Measurements from ENCODE around the gene TRIM63.

The TRIM63 gene

DNA sequence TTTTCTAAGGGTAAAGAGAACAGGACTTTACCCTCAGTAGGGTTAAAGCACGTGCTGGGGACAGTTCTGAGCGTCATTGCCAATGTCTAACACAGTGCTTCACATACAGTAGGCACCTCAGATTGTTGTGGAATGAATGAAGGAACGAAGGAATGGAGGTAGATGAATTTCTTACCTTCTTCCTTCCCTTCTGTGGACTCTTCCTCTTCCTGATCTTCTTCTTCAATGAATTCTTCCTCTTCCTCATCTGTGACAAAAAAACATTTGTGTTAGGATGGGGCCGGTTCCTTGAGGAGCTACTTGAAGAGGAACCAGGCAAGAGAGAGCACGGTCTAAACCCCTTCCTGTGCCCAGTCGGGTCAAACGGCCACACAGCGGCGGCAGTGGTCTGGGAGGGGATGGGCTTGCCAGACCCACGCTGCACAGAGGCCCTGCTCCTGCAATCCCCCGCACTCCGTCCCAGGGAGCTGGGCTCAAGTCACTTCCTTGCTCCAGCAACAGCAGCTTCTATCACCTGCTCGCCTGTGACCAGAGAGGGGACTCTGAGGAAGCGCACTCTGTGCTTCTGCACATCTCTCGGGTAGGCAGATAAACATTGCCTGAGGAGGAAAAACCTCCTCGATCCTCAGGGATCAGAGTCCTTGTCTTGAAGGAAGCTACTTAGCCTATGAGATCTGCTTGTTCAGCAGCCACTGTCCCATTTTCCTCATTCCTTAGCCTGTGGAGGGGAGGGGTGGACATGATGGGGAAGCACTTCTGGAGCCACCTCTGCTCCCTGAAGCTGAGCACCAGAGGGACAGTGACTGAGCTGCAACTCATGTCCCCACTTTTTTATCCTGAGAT lies 13.5 kb downstream of the TRIM63 start:
- no peak for DNase-seq

DNA sequence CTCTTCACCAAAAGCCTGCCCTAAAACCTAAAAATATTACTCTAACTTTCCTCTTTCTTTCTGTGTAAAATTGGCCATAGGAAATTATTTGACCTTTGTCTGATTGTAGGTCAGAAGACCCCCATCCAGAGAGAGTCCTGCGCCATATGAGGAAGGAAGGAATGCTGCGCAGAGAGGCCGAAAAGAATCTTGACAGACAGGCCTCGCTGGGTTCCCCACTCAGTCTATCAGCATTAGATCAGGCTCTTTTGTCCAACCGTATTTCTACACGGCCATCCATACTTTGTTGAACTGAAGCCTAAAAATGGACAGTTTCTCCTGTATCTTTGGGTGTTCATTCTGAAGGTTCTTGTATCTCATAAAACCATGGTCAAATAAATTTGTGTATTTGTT lies 17.2 kb downstream of the TRIM63 start:
- DNase-seq, result no peak

DNA sequence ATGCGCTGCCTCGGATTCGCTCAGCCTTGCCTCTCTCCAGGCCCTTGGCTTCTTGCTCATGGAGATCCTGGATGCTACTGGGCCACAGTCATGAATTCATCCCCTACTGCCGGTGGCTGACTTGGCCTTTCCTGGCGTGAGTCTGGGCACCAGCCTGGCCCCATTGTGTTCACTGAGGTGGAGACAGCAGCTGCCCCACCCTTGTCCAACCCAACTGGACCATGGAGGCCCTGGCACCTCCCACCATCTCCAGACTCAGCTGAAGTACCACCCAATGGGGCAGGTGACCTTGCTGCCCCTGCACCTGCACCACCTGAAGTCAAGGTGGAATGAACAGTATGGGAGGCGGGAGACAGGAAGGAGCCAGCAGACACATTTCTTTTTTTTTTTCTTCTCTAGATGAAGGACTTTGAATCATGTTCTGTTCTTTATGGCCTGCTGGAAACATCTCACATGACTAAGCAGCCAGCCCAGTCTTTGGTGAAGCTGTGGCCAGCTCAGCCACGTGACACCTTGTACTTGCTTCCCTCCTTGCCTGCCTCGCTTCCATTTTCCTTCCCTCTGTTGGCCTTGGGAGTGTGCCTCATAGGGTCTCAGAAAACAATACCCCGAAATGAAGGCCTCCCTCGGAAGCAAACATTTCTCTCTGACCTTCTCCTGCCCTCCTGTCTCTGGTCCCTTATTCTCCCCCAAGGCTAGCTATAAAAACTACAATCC lies 17.7 kb downstream of the TRIM63 start:
- no peak for DNase-seq

DNA sequence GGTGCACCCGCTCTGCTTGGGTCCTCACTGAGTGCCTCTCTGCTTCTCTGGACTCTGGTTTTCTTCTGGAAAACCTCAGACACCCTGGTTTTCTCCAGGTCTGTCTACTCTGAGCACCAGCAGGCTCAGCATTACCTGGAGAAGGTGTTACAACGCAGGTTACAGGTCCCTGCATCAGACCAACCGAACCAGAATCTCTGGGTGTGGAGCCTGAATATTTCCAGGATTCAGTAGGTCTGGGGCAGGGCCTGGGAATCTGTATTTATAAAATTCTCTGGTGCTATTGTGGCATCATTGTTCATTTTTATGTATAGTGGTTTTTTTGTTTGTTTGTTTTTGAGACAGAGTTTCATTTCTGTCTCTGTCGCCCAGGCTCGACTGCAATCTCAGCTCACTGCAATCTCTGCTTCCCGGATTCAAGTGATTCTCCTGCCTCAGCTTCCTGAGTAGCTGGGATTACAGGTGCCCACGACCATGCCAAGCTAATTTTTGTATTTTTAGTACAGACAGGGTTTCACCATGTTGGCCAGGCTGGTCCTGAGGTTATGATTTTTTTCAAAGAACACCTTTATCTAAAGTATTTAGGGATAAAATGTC lies 20.1 kb downstream of the TRIM63 start:
- no peak for DNase-seq

DNA sequence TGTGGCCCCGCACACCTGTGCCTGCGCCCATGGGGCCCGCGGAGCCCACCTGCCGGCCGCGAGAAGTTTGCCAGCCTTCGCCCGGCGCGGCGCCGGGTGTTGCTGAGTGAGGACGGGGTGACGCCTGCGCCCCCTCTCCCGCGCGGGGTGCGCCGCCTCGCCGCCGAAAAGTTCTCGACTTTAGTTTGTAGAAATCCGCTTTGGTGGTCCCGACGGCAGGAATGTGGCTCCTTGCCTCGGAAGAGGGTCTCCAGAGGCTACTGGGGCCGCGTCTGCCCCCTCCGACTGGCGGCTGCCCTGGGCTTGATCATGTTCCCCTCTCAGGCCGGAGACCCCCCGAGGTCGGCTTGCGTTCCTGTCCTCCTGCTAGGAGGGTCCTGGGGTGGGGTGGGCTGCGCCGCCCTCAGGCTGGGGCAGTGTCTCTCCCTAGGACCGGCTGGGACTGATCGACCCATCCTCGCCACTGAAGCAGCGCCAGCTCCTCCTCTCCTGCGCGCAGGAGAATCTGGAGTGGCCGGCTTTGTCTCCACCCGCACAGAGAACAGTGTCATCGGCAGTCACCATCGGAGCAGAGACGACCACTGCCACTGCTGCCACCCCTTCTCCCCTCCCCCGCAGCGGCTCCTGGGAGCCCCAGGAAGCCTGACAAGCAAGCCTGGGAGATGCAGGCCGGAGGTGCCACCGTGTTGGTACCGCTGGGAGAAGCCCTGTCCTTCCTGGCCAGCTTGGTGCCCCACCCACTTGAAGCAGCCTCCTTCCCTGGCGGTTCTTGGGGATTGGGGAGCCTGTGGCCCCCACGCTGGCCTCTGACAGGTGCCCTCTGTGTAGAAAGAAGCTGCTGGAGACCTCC lies 21.0 kb downstream of the TRIM63 start:
- DNase-seq, result no peak

DNA sequence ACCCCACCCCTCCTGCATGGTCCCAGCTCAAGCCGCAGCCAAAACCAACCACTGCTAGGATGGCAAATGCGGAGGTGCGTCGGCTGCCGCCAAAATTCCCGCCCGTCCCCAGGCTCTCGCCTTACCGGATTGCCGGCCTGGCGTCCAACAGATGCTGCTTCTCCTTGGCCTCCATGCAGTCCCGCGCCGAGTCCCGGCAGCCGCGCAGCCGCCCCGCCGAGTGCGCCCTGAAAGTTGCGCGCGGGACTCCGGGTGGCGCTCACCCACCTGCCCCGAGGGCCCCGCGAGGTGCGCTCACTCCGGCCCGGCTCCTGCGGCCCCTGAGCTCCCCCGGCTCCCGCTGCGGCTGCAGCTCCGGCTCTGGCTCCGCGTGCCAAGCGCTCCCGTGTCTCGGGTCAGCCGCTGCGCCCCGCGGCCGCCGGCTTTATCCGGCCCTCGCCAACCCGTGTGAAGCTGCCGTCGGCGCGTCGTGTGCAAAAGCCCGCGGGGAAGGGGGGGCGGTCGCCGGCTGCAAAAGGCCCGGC lies 21.6 kb downstream of the TRIM63 start, which contains the start of gene SLC30A2:
TSS of gene SLC30A2 (minus strand) at position 397 of the 524 bp plus-strand sequence. CDS start at position 175, 222 bp downstream.
- no peak for DNase-seq

DNA sequence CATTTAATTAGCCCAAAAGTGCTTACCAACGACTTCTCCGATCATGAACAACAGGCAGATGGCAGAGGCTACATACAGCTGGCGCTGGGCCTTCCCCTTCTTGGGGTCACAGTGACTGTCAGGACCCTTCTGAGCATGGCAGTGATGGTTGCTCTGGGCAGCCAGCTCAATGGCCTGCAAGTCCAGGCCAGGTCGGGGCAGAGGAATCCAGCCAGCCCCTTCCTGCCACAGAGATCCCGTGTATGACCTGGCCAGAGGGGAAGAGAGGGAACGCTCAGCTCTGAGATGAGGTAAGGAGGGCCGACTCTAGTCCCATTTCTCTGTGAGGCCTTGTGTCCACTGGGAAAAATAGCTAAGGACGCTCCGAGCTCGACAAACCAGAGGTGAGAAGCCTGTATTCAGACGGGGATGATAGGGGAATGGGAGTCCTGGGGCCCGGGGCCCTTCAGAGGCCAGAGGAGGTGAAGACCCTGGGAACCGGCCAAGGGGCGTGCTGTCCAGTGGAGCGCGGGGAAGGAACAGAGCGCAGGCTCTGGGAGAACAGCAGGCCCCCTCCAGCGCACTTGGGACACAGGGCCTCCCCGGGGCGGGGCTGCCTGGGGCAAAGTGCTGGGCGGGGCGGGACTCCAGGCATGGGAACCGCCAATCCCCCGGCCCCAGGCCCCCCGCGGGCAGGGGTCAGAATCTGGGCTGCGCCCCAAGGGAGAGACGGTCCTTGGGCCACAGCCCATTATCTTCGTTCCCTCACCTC lies 22.3 kb downstream of the TRIM63 start:
- DNase-seq, result no peak

DNA sequence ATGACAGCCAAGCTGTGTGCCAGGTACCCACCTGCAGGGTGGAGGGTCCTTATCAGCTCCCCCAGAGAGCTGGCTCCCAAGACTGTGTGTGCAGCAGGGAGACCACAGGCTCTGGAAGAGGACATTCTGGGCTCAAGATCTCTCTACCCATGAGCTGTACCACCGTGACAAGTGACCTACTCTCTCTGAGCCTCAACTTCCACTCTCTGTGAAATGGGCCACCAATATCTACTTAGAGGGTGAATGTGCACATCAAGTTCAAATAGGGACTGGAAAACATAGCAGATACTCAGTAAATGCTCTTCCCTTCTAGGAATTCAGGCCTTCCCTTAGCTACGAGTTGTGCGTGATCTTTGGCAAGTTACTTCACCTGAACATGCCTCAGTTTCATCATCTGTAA lies 23.0 kb downstream of the TRIM63 start:
- DNase-seq, result no peak

DNA sequence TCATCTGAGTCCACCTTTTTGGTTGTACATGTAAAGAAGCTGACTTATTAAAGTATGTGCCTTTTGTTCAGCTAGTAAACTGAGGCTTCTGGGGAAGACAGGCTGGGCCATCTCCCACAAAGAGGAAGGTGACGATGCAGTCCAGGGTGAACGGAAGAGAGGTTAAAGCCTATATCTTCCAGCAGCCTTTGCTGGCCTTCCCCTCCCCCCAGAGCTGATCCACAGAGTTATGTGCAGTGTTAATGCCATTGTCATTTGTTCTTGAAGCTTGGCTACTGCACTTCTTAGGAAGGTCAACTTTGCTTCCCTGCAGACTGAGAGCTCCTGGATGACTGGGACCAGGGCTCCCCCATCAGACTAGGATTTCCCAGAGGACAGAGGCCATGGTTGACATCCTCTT lies 23.7 kb downstream of the TRIM63 start:
- no peak for DNase-seq

DNA sequence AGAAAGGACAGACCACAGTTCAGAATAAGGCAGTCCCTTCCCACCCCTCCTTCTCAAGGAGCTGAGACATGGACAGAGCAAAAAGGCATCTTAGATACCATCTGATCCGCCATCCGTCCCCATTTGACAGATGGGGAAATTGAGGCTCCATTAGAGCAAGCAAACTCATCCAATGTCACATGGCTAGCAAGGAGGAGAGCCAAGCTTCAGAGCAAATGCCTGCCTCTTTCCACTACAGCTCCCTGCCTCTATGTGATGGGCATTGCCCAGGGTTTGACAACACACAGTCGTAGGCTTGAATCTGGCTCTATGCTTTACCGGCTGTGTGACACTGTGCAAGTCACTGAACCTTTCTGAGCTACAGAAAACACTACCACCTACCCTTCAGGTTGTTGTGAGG lies 25.5 kb downstream of the TRIM63 start:
- DNase-seq, result no peak

DNA sequence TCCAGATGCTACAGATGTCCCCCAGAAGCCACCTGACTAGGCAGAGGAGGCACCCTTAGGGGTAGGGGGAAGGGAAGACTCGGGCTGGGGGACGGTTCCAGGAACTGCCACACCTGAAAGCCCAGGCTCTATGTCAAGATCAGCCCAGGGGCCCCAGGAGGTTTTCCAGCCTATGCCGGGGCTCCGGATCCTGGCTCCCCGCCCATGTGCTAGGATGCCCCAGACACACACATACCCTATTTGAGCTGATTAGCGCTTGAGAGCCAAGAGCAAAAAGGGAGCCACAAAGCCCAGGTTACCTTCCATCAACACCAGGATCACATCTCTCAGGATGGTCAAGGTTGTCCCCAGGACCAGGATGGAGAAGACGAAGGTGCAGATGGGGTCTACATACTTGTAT lies 26.0 kb downstream of the TRIM63 start:
- DNase-seq, result no peak

DNA sequence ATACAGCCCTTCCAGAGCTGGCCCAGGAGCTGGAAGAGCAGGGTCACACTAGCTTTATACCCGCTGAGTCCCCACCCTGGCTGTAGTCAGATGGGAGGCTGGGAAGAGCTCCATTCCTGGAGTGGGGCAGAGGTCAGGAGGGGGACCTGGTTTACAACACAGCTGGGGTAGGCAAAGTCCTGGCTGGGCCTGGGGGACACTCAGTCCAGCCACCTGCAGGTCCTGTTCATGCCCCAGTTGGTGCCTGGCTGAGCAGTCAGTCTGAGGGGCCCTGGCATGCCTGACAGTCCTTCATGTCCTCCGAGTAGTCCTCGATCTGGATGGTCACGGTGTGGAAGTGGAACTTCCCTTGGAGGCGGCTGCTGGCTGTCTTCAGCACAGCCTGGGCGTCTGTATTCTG lies 28.5 kb downstream of the TRIM63 start:
- DNase-seq, result no peak

DNA sequence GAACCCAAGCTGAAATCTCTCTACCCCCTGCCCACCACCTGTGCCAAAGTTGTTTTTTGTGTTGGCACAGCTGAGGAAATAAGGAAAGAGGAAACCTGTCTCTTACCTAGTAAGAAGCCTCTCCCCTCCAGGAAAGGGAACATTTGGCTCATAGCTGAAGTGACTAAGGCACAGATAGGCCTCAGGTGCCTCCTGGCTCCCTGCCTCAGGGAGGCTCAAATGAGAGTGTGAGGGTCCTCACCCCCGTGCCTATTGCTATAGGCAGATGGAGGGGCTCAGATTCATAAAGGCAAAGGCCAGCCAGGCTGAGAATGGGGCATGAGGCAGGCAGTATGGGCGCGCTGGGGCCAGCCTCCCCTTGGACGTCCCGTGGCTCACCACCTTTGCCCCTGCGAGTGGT lies 29.0 kb downstream of the TRIM63 start:
- DNase-seq, result no peak

DNA sequence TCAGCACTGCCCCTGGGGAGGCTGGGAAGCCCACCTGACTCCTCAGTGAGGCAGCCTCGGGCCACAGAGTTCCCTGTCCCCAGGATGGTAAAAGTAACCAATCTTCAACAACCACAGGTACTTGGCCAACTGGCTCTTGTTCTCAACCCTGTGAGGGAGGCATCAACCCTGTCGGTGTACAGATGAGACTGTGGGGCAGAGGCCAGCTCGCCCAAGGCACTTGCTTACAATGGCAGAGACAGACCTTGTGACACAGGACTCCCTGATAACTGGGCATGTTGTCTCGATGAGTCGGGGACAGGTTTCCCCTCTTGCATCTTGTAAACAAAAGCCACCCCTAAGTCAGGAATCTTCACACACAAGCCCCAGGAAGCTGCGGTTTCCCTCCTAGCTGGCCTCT lies 29.5 kb downstream of the TRIM63 start:
- DNase-seq, result no peak

DNA sequence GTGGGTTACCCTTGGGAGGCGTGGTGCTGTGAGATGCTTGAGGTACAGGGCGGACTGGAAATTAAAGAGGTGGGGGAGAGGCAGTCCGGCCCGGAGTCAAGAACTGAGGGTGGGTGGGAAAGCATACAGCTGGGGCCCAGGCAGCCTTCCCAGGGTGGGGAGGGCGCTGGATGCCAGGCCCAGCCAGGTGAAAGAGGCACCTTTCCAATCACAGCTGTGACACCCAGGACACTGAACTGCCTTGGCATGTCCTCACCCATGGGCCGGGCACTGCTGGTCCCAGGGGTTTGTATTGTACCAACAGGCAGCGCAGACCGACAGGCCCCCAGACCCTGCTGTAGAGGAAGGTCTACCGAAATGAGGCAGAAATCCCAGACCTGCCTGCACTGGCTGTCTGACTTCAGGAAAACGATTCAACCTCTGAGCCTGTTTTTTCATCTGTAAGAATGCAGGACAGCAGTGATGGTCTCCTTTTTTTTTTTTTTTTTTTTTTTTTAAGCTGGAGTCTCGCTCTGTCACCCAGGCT lies 30.6 kb downstream of the TRIM63 start:
- DNase-seq, result no peak

DNA sequence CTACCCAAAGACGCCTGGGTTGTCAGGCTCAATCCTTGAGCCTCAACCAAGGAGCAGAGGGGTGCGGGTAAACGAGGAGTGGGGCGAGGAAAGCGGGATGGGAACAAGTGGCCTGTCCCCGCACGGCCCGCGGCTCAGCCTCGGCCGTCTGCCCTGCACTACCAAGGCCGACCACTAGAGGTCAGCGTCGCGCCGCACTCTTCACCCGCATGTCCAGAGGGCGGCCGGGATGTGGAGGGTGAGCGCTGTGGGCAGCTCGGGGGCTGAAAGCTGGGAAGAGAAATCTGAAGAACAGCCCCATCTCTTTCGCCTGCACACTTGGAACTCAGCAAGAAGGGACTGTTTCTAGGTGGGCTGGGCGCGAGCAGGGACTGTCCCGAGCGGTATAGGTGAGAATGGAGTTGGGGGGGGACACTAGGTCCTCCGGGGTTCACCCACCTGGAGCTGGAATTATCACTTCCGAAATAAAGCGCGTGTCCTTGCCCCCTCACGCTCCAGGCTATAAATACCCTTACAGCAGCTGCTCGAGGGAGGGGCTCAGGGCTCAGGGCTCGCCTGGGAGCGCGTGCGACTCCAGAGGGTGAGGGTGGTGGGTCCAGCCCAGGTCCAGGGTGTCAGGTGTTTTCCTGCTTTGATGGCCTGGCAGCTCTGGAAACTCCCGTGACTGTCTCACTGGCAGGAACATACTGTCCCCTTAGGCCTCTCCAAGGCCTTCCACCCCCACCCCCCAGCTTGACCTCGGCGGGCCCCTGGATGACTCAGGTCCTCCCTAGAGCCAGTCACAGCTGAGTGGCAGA lies 31.3 kb downstream of the TRIM63 start:
- DNase-seq, result peak; percentile 78

DNA sequence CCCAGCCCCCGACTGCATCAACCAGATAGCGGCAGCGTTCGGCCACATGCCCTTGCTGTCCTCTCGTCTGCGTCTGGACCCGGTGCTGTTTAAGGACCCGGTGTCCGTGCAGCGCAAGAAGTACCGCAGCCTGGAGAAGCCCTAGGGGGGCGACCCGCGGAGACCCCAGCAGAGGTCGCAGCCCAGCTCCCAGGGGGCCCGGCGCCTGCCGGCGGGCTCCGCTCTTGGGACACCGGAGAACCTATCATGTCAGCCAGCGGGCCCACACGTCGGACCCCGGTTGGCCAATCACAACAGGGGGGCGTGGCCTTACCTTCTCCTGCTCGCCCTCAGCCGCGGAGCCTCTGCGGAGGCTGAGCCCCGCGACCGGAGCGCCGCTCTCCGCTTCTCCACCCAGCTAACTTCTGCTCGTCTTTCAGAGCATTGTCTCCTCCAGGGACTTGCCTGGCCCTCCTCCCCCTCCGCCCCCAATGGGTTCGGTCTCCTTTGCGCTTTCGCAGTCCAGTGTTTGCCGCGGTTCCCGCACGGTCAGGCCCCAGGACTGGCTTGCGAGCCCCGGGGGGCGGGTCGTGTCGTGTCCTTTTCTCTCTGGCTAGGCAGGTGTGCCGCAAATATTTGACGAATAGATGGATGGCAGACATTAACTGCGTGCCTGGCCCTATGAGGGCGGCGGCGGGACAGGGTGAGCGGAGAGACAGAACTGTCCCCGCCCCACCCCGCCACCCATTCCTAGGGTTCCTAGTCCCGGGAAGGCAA lies 32.0 kb downstream of the TRIM63 start:
- DNase-seq, result peak; percentile 97

DNA sequence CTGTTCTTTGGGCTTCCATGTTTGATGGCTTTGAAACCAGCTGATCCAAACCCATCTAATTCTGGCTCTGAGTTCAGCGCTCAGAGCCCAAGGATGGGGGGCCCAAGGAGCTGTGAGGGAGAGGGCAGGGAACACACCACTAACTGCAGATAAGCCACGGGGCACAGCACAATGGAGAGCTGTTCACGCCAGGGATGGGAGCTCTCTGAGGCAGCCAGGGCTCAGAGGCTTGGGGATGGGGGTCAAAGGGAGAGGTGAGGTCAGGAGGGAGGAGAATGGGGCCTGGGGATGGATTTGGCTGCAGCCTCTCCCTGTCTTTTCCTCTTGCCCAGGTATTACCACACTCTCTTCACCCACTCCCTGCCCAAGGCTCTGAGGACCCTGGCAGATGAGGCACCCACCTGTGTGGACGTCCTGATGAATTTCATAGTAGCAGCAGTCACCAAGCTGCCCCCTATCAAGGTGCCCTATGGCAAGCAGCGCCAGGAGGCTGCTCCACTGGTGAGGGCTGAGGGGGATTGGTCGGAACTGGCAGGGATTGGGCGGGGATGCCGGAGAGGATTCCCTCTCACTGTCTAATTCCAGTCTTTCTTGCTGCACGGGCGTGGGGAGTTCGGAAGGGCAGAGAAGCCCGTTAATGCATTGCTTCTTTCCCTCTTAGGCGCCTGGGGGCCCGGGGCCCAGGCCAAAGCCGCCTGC lies 32.8 kb downstream of the TRIM63 start:
- no peak for DNase-seq

DNA sequence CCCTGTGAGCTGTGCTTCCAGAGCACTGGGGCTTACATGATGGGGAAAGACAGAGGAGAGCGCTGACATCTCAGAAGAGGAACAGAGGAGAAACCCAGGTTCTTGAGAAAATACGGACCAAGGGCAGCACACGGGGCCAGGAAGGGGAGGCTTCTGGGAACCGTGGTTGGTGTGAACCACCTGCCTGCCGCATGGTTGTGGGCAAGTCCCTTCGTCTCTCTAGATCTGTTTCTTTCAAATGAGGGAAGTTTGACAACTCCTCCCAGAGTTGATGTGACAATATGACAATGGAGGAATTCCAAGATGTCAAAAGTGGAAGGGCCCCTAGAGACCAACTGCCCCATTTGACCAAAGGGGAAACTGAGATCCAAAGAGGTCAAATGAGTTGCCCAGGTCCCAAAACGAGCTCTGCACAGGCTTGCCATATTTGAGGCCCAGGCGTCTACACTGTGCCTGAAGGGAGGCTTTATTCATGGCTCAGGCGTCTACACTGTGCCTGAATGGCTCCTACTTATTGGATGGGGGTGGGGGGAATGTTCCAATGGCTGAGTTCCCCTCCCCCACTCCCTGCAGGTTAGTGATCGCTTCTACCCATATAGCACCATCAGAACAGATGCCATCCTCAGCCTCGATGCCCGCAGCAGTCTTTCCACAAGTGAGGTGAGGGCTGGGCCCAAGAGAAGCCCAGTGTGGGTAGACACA lies 34.6 kb downstream of the TRIM63 start:
- DNase-seq, result no peak
